ENCODE results near the gene TNFAIP8.

TNFAIP8 gene

GRCh38 chr5:119402555-119402954 is 46.7 kb downstream of the TNFAIP8 start:
- Histone ChIP-seq H3K4me1 (ENCODE audit: control extremely low read depth in 1 of 4, control insufficient read depth in 4 of 4, insufficient read depth in 4 of 4, low read length in 3 of 4) (peaks cover 4 to 9% (median 5%) of the 10 kb centered on the region in 4 experiments), H3K9me3 (ENCODE audit: control extremely low read depth in 1 of 5, control insufficient read depth in 4 of 5, insufficient read depth in 2 of 5, low read depth in 1 of 5, low read length in 4 of 5) (no peaks in the 10 kb centered on the region), H3K27me3 (replicated peaks in 2 of 5; ENCODE audit: control insufficient read depth in 4 of 5, insufficient read depth in 5 of 5, low read length in 4 of 5) (no peaks in the 10 kb centered on the region), H3K4me3 (ENCODE audit: control insufficient read depth in 1 of 7, extremely low read depth in 1 of 7, insufficient read depth in 4 of 7, low read depth in 2 of 7, low read length in 6 of 7) (no peak overlapping the region), H3K36me3 (ENCODE audit: control insufficient read depth in 4 of 4, insufficient read depth in 4 of 4, low read length in 3 of 4) (no peaks in the 10 kb centered on the region), H3K27ac (ENCODE audit: insufficient read depth in 1 of 2, low read depth in 1 of 2, low read length in 2 of 2, poor library complexity in 1 of 2, severe bottlenecking in 2 of 2) (no peak overlapping the region)
- no peak for DNase-seq
- CTCF ChIA-PET: interaction anchor here (1.1 to 3.7 kb wide), 2 partner anchors 9 to 37 kb away, joined by 3 to 29 read pairs; no protein-coding TSS in a partner anchor
- 100% methylated on average over 3 of the region's 4 CpGs for WGBS (ENCODE audit: insufficient coverage)
- POLR2A ChIA-PET: no interaction called here

- H3K36me3 ChIP-seq (ENCODE audit: control insufficient read depth in 4 of 4, insufficient read depth in 4 of 4, low read length in 3 of 4): no peaks in the 10 kb centered on the region
- ChIA-PET POLR2A (no interaction called here), CTCF (interaction anchor here (1.4 kb wide), 2 partner anchors 19 to 36 kb away, joined by 3 to 4 read pairs; no protein-coding TSS in a partner anchor)
- WGBS (ENCODE audit: insufficient coverage): no CpG with 5 or more reads among the region's 2 CpGs
- no peaks in the 10 kb centered on the region for H3K27me3 ChIP-seq (replicated peaks in 2 of 5; ENCODE audit: control insufficient read depth in 4 of 5, insufficient read depth in 5 of 5, low read length in 4 of 5)
- no peak overlapping the region for H3K27ac ChIP-seq (ENCODE audit: insufficient read depth in 1 of 2, low read depth in 1 of 2, low read length in 2 of 2, poor library complexity in 1 of 2, severe bottlenecking in 2 of 2)
- no peaks in the 10 kb centered on the region for H3K9me3 ChIP-seq (ENCODE audit: control extremely low read depth in 1 of 5, control insufficient read depth in 4 of 5, insufficient read depth in 2 of 5, low read depth in 1 of 5, low read length in 4 of 5)
- no peak for DNase-seq
- no peak overlapping the region for H3K4me3 ChIP-seq (ENCODE audit: control insufficient read depth in 1 of 7, extremely low read depth in 1 of 7, insufficient read depth in 4 of 7, low read depth in 2 of 7, low read length in 6 of 7)
- H3K4me1 ChIP-seq (ENCODE audit: control extremely low read depth in 1 of 4, control insufficient read depth in 4 of 4, insufficient read depth in 4 of 4, low read length in 3 of 4): peaks cover 0 to 3% (median 0%) of the 10 kb centered on the region in 4 experiments
These were observed 48.2 kb downstream of the TNFAIP8 start for GRCh38 chr5:119404033-119404432.

- no peaks in the 10 kb centered on the region for H3K4me1 ChIP-seq (ENCODE audit: control extremely low read depth in 1 of 4, control insufficient read depth in 4 of 4, insufficient read depth in 4 of 4, low read length in 3 of 4)
- CTCF ChIA-PET: interaction anchor here (1.4 to 1.5 kb wide), 2 partner anchors 24 to 37 kb away, joined by 3 to 4 read pairs; no protein-coding TSS in a partner anchor
- POLR2A ChIA-PET: no interaction called here
- H3K4me3 ChIP-seq (ENCODE audit: control insufficient read depth in 1 of 7, extremely low read depth in 1 of 7, insufficient read depth in 4 of 7, low read depth in 2 of 7, low read length in 6 of 7): no peak overlapping the region
- no peak overlapping the region for H3K27ac ChIP-seq (ENCODE audit: insufficient read depth in 1 of 2, low read depth in 1 of 2, low read length in 2 of 2, poor library complexity in 1 of 2, severe bottlenecking in 2 of 2)
- no peaks in the 10 kb centered on the region for H3K9me3 ChIP-seq (ENCODE audit: control extremely low read depth in 1 of 5, control insufficient read depth in 4 of 5, insufficient read depth in 2 of 5, low read depth in 1 of 5, low read length in 4 of 5)
- peak in 1 of 3 donors; percentile 23 for DNase-seq
- no peaks in the 10 kb centered on the region for H3K36me3 ChIP-seq (ENCODE audit: control insufficient read depth in 4 of 4, insufficient read depth in 4 of 4, low read length in 3 of 4)
- H3K27me3 ChIP-seq (replicated peaks in 2 of 5; ENCODE audit: control insufficient read depth in 4 of 5, insufficient read depth in 5 of 5, low read length in 4 of 5): no peaks in the 10 kb centered on the region
- 69% methylated on average over 2 of the region's 4 CpGs for WGBS (ENCODE audit: insufficient coverage)
These were observed 49.6 kb downstream of the TNFAIP8 start for GRCh38 chr5:119405419-119405818.

DNA sequence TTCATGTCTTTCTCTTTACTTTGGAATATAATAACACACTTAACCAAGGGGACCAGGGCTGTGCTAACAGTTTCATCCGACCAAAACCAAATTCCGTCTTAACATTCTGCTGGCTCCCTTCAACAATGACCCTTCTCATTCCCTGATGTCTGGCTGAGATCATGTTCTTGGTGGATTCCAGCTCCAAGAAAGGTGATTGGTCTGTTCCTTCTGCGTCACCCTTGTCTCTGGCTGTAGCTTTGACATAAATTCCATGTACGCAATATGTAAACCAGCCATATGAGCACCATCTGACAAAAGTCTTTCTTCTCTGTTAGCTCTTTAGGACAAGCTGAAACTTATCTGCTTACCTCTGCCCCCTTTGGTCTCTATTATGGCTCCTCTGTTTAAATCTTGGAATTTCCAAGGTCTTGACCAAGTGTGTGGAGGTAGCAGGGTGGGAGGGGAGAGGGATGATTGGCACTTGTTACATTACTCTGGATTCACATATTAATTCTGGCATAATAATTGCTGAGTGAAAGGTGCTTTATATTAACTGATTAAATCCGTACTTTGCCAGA is 50.8 kb downstream of the TNFAIP8 start:
- Histone ChIP-seq H3K4me1 (ENCODE audit: control extremely low read depth in 1 of 4, control insufficient read depth in 4 of 4, insufficient read depth in 4 of 4, low read length in 3 of 4) (peaks cover 0 to 3% (median 2%) of the 10 kb centered on the region in 4 experiments), H3K27me3 (replicated peaks in 2 of 5; ENCODE audit: control insufficient read depth in 4 of 5, insufficient read depth in 5 of 5, low read length in 4 of 5) (no peaks in the 10 kb centered on the region), H3K4me3 (ENCODE audit: control insufficient read depth in 1 of 7, extremely low read depth in 1 of 7, insufficient read depth in 4 of 7, low read depth in 2 of 7, low read length in 6 of 7) (no peak overlapping the region), H3K36me3 (ENCODE audit: control insufficient read depth in 4 of 4, insufficient read depth in 4 of 4, low read length in 3 of 4) (no peaks in the 10 kb centered on the region), H3K9me3 (ENCODE audit: control extremely low read depth in 1 of 5, control insufficient read depth in 4 of 5, insufficient read depth in 2 of 5, low read depth in 1 of 5, low read length in 4 of 5) (no peaks in the 10 kb centered on the region), H3K27ac (ENCODE audit: insufficient read depth in 1 of 2, low read depth in 1 of 2, low read length in 2 of 2, poor library complexity in 1 of 2, severe bottlenecking in 2 of 2) (no peak overlapping the region)
- no peak for DNase-seq
- ChIA-PET CTCF (interaction anchor here (1.0 to 1.5 kb wide), 2 partner anchors 25 to 91 kb away, joined by 3 read pairs; no protein-coding TSS in a partner anchor), POLR2A (no interaction called here)
- 100% methylated on average over 5 of the region's 5 CpGs for WGBS (ENCODE audit: insufficient coverage)

- ChIA-PET POLR2A (interaction anchor here (0.9 kb wide), 1 partner anchor 93 kb away, joined by 3 read pairs; no protein-coding TSS in a partner anchor), CTCF (interaction anchor here (0.5 to 6.1 kb wide), 12 partner anchors 9 to 421 kb away, joined by 3 to 76 read pairs (median 3); partner anchors contain the start of gene DTWD2)
- Histone ChIP-seq H3K27ac (ENCODE audit: insufficient read depth in 1 of 2, low read depth in 1 of 2, low read length in 2 of 2, poor library complexity in 1 of 2, severe bottlenecking in 2 of 2) (no peak overlapping the region), H3K4me3 (ENCODE audit: control insufficient read depth in 1 of 7, extremely low read depth in 1 of 7, insufficient read depth in 4 of 7, low read depth in 2 of 7, low read length in 6 of 7) (no peak overlapping the region), H3K36me3 (ENCODE audit: control insufficient read depth in 4 of 4, insufficient read depth in 4 of 4, low read length in 3 of 4) (no peaks in the 10 kb centered on the region), H3K27me3 (replicated peaks in 2 of 5; ENCODE audit: control insufficient read depth in 4 of 5, insufficient read depth in 5 of 5, low read length in 4 of 5) (no peaks in the 10 kb centered on the region), H3K4me1 (ENCODE audit: control extremely low read depth in 1 of 4, control insufficient read depth in 4 of 4, insufficient read depth in 4 of 4, low read length in 3 of 4) (peaks cover 0 to 15% (median 7%) of the 10 kb centered on the region in 4 experiments), H3K9me3 (ENCODE audit: control extremely low read depth in 1 of 5, control insufficient read depth in 4 of 5, insufficient read depth in 2 of 5, low read depth in 1 of 5, low read length in 4 of 5) (no peaks in the 10 kb centered on the region)
- no peak for DNase-seq
- WGBS (ENCODE audit: insufficient coverage): 88% methylated on average over 2 of the region's 3 CpGs
These were observed 53.5 kb downstream of the TNFAIP8 start for GRCh38 chr5:119409235-119409815.

GRCh38 chr5:119410448-119411159 is 54.8 kb downstream of the TNFAIP8 start:
- 92% methylated on average over 3 of the region's 4 CpGs for WGBS (ENCODE audit: insufficient coverage)
- DNase-seq: no peak
- Histone ChIP-seq H3K27me3 (replicated peaks in 2 of 5; ENCODE audit: control insufficient read depth in 4 of 5, insufficient read depth in 5 of 5, low read length in 4 of 5) (no peaks in the 10 kb centered on the region), H3K9me3 (ENCODE audit: control extremely low read depth in 1 of 5, control insufficient read depth in 4 of 5, insufficient read depth in 2 of 5, low read depth in 1 of 5, low read length in 4 of 5) (no peaks in the 10 kb centered on the region), H3K4me3 (ENCODE audit: control insufficient read depth in 1 of 7, extremely low read depth in 1 of 7, insufficient read depth in 4 of 7, low read depth in 2 of 7, low read length in 6 of 7) (no peak overlapping the region), H3K27ac (ENCODE audit: insufficient read depth in 1 of 2, low read depth in 1 of 2, low read length in 2 of 2, poor library complexity in 1 of 2, severe bottlenecking in 2 of 2) (no peak overlapping the region), H3K36me3 (ENCODE audit: control insufficient read depth in 4 of 4, insufficient read depth in 4 of 4, low read length in 3 of 4) (no peaks in the 10 kb centered on the region), H3K4me1 (ENCODE audit: control extremely low read depth in 1 of 4, control insufficient read depth in 4 of 4, insufficient read depth in 4 of 4, low read length in 3 of 4) (peaks cover 0 to 15% (median 8%) of the 10 kb centered on the region in 4 experiments)
- CTCF ChIA-PET: interaction anchor here (0.6 to 6.1 kb wide), 25 partner anchors 8 to 427 kb away, joined by 3 to 76 read pairs (median 7); partner anchors contain the start of gene DTWD2
- POLR2A ChIA-PET: interaction anchor here (1.5 kb wide), 1 partner anchor 143 kb away, joined by 3 read pairs; no protein-coding TSS in a partner anchor
